Stimulated activated CD8-positive, alpha-beta memory T cell treated with anti-CD3 and anti-CD28 coated beads, Interleukin-15, amount 100 ng/mL, for 48 hours (primary cell): ENCODE data around the gene VSIG8.

Experiments
- DNase-seq, 2 donors: peaks; one replicate each; pipeline ENCODE4 v3.0.0-alpha.2; 2020; ENCODE audit warnings: low read depth in 2 of 2

VSIG8 gene

DNA sequence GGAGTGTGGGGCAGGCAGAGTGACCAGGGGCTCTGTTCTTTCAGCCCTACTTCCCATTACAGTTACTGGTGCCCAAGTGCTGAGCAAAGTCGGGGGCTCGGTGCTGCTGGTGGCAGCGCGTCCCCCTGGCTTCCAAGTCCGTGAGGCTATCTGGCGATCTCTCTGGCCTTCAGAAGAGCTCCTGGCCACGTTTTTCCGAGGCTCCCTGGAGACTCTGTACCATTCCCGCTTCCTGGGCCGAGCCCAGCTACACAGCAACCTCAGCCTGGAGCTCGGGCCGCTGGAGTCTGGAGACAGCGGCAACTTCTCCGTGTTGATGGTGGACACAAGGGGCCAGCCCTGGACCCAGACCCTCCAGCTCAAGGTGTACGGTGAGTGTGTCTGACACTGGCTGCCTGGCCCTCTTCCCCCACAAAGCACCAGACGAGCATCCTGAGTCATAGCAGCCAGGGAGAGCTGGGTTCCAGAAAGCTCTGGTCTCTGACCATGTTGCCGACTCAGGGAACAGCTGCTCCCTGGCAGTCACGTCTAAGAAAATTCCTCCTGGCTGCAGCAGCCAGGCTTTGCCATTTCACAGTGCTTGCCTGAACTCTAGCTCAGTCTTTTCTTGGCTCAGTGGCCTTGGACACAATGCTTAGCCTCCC, 32.5 kb downstream of the VSIG8 start:
- no peak for DNase-seq

- no peak for DNase-seq
These were observed 33.2 kb downstream of the VSIG8 start for GRCh38 chr1:159829273-159829634.

DNA sequence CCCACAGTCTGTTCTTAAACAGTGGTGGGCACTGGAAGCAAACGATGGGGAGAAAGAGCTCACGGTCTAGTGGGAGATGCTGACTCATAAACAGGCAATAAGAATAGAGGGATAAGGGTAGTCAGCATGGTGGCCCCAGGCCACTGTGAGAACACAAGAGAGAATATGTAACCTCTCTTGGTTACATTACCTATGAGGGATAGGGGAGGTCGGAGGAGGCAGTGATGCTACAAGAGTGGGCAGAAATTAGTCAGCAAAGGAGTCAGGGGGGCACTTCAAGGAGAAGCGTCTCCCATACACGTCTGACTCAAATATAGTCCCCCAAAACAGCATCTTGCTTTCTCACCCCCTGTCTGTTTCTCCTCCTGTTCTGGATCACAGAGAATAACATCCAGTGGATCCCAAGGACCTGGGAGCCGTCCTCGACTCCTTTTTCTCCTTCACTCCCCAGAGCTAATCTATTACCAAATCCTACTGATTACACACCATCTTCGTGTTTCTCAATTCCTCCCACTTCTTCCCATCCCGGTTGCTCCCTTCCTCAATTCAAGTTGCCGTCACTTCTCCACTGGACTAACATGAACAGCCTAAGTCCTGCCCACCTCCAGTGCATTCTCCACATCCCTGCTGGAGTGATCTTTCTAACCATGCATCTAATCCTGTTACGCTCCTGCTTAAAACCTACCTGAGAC, 33.7 kb downstream of the VSIG8 start:
- no peak for DNase-seq

- no peak for DNase-seq
These were observed 34.3 kb downstream of the VSIG8 start for GRCh38 chr1:159828176-159828575.

DNA sequence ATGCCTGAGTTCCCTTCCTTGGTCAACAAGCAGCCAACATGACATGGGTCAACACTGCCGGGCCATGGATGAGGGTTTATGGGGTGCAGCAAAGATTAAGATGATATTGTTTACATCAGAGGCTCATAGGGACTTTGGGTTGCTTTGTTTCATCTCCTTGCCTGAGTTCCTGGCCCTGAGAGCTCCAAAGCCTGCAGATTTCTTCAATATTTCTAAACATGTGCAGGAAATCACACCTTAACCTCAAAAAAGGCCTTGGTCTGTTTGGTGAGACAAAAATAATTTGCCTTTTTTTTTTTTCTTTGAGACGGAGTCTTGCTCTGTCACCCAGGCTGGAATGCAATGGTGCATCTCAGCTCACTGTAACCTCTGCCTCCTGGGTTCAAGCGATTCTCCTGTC, 34.9 kb downstream of the VSIG8 start:
- no peak for DNase-seq

DNA sequence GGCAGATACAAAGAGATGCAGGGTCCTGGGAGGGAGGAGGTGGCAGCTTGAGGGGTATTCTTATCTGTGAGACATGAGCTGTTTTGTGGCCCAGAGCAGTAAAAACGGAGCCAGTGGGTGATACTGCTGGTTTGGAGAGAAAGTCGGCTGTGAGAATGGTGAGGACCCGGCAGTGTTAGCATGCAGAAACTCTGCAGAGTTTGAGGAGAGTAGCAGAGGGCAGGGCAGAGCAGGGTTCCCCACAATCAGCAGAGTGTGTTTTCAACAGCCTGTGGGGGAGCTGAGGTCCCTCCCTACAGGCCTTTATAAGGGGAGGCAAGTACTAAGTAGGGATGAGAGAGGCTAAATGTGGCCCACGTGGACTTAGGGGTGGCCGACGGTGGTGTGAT, 35.4 kb downstream of the VSIG8 start:
- no peak for DNase-seq

GRCh38 chr1:159826441-159827101, 35.9 kb downstream of the VSIG8 start, which contains the start of gene SLAMF8:
TSS of gene SLAMF8 (plus strand) at chr1:159826873. CDS start at chr1:159826899, 26 bp downstream.
- DNase-seq: peak; percentile 54 to 58

DNA sequence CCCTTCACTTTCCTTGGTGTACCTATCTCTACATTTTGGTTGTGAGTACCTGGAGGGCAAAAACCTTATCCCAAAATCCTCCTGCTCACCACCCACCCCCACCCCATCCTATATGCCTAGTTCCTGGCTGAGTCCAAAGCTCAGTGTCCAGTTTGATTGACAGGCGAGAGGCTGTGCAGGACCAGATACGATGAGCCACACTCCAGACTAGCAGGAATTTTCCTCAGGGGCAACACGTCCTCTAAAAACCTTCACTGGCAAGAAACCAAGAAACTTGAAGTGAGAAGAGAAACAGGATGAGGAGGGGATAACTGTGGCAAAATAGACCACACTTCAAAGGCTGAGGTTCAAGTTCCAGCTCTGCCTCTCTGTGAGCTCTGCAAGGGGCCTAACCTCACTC, 36.9 kb downstream of the VSIG8 start:
- no peak for DNase-seq

DNA sequence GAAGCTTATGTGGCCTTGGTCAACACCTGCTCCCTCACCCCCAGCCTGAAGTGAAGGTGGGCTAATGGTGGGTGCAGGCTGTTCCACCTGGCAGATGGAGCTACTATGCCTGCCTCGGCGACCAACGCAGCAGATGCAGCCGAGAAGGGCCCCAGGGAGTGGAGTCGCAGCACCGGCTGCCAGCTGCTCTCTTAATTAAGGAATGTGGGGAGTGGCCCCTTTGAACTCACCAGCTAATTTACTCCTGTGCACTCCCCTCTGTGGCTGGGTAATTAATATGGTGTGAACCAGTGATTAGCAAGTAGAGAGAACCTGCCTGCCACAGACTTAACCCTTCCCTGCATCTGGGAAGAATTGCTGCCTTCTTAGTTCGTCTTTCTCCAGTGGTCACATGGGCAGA, 39.1 kb downstream of the VSIG8 start:
- no peak for DNase-seq

DNA sequence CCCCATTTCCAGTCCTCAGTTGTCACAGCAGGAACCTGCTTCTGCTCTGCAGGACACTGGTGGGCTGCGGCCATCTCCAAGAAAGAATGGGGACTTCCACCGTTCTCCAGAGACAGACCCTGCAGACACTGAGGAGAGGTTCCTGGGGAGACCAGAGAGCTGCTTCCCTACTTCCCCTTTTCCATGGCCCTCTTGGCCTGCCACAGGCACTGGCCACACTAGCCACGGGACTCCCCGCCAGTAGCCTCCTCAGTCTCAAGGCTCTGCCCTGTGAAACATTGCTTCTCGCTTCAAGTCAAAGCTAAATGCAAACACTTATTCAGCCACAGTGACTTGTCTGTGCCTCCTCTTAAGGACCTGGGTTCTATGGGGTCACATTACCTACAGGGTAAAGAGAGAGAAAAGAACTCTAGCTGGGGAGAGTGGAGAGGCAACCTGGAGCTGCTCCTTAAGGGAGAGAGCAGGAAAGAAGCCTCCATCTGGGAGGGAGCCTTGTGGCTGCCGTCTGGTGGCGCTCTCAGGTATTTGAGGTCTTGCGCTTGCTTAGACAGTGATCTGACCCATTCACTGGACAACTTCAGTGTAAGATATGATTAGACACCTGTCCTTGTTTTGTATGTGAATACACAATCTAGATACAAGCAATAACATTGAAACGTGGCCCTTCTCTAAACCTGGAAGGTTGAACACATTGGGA, 41.1 kb downstream of the VSIG8 start:
- no peak for DNase-seq

GRCh38 chr1:159817276-159818041, 45.0 kb downstream of the VSIG8 start:
- no peak for DNase-seq

DNA sequence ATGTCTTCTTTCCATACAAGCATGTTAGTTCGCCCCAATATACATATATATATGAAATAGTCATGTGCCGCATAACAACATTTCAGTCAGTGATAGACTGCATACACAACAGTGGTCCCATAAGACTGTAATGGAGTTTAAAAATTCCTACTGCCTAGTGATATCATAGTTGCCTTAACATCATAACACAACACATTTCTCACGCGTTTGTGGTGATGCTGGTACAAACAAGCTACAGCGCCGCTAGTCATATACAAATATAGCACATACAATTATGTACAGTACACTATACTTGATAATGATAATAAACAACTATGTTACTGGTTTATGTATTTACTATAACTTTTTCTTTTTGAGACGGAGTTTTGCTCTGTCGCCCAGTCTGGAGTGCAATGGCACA, 46.5 kb downstream of the VSIG8 start:
- no peak for DNase-seq

DNA sequence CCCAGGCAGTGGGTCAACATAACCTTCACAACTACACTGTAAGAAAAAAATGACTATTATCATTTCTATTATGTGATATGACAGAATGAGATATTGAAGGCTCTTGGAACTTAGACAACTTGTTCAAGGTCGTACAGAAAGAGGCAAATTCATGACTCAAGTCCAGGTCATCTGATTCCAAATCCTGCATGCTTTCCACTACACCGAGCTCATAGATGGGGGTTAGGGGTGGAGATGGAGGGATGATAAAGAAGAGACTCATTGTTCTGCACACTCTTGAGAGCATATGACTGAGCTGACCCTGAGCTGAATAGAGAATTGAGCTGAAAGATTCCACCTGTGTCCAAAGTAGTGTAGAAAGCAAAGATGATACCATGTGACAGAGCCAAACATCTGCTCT, 57.5 kb downstream of the VSIG8 start:
- no peak for DNase-seq
